Caki2 (cell line): ENCODE data around the gene GIT1. TPM values are rescaled to one million over a fixed set of nuclear protein-coding genes. Genes with fewer than 3 reads are reported as not detected.
A peak's percentile ranks its signal among the peaks of the same experiment; 100 is the strongest.

ENCODE experiments used
- DNase-seq: peaks from one replicate; pipeline ENCODE4 v3.0.0-alpha.2; 2015; ENCODE audit warnings: low read depth
- in situ Hi-C: cut with HindIII; loops from 2 replicates; pipeline ENCODE4 v1.10.0; 2016; ENCODE audit warnings: low sequenced_read_pairs, low pct_unique_long_range_greater_than_20kb, mixed read lengths
- total RNA-seq: library from RNA; depleted of rRNA; stranded (reverse); fragments of >200 nt; shearing (Covaris generic); gene quantifications from 2 replicates; pipeline ENCODE4 v1.2.3, GENCODE V29; 2014; ENCODE audit warnings: low replicate concordance

GIT1 gene
- total RNA-seq, 1 experiment from 2014 or later = 55.9 TPM

- in situ Hi-C loops = no loop called here
- no peak for DNase-seq
Measured at GRCh38 chr17:29584452-29585079, 4.9 kb downstream of the GIT1 start.

- in situ Hi-C loops = no loop called here
- no peak for DNase-seq
Measured at GRCh38 chr17:29583324-29584248, 5.9 kb downstream of the GIT1 start.

- in situ Hi-C loops = no loop called here
- no peak for DNase-seq
Measured at GRCh38 chr17:29582772-29583171, 6.7 kb downstream of the GIT1 start.

GRCh38 chr17:29582254-29582765 lies 7.1 kb downstream of the GIT1 start:
- in situ Hi-C loops = no loop called here
- no peak for DNase-seq

GRCh38 chr17:29581583-29582253 lies 7.7 kb downstream of the GIT1 start:
- in situ Hi-C loops = no loop called here

GRCh38 chr17:29579866-29580771 lies 9.3 kb downstream of the GIT1 start:
- in situ Hi-C loops = no loop called here
- DNase-seq = peak; percentile 87

More at GRCh38 chr17:29581583-29582253, 7.7 kb downstream of the GIT1 start:
- DNase-seq = no peak

GRCh38 chr17:29578626-29579485 lies 10.6 kb downstream of the GIT1 start:
- no peak for DNase-seq
- in situ Hi-C loops = no loop called here

GRCh38 chr17:29577385-29578211 lies 11.8 kb downstream of the GIT1 start:
- in situ Hi-C loops = no loop called here

GRCh38 chr17:29577001-29577370 lies 12.5 kb downstream of the GIT1 start:
- no peak for DNase-seq
- in situ Hi-C loops = no loop called here

More at GRCh38 chr17:29577385-29578211, 11.8 kb downstream of the GIT1 start:
- no peak for DNase-seq

- in situ Hi-C loops = no loop called here
- DNase-seq = no peak
Measured at GRCh38 chr17:29576214-29577000, 13.0 kb downstream of the GIT1 start.

GRCh38 chr17:29575511-29576213 lies 13.8 kb downstream of the GIT1 start:
- no peak for DNase-seq
- in situ Hi-C loops = no loop called here

GRCh38 chr17:29574732-29575510 lies 14.5 kb downstream of the GIT1 start:
- in situ Hi-C loops = no loop called here
- no peak for DNase-seq

- in situ Hi-C loops = no loop called here
- no peak for DNase-seq
Measured at GRCh38 chr17:29573871-29574731, 15.3 kb downstream of the GIT1 start.

GRCh38 chr17:29573558-29573869 lies 15.9 kb downstream of the GIT1 start:
- in situ Hi-C loops = no loop called here

More at GRCh38 chr17:29573558-29573869, 15.9 kb downstream of the GIT1 start:
- DNase-seq = no peak
